ENCODE results near the gene TDG.
"Not testable (repeated sequence)": the region's sequence is repeated elsewhere in the genome, so short reads cannot be mapped to it uniquely, and the experiment has no call there.

The TDG gene

DNA sequence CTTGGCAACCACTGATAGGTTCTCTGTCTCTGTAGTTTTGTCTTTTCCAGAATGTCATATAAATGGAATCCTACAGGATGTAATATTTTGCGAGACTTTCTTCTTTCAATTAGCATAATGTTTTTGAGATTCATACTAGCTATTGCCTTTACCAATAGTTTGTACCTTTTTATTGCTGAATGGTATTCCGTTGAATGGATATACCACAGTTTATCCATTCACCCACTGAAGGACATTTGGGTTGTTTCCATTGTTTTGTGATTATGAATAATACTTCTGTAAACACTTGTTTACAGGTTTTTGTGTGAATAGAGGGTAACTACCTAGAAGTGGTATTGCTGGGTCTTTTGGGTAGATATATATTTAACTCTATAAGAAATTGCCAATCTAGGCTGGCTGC lies 58.0 kb downstream of the TDG start:
- no peak for DNase-seq

DNA sequence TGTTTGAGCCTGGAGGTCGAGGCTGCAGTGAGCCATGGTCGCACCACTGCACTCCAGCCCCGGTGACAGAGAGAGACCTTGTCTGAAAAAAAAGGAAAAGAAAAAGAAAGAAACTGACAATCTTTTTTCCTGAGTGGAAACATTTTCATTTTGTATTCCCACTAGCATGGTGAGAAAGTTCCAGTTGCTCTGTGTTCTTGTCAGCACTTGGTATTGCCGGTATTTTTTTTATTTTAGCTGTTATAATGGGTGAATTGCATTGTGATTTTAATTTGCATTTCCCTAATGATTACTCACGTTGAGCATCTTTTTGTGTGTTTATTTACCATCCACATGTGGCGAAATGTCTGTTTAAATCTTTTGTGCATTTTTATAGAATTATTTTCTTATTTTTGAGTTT lies 58.7 kb downstream of the TDG start:
- no peak for DNase-seq

DNA sequence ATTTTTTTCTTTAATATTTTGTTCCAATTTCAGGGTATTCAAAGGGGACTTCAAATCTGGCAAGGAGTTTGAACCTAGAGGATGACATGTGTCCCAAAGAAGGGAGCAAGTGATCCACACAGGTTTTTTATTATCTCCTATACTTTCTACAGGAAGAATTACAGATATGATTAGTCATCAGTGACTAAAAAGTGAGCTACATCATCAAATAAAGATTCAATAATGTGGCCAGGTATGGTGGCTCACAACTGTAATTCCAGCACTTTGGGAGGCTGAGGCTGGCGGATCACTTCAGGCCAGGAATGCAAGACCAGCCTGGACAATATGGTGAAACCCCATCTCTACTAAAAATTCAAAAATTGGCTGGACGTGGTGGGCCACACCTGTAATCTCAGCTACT lies 60.1 kb downstream of the TDG start:
- no peak for DNase-seq

GRCh38 chr12:104026841-104027599 lies 61.3 kb downstream of the TDG start:
- DNase-seq, result no peak

- not testable (repeated sequence) for DNase-seq
Measured at GRCh38 chr12:104030596-104030995, 64.9 kb downstream of the TDG start.

- not testable (repeated sequence) for DNase-seq
Measured at GRCh38 chr12:104036143-104036542, 70.5 kb downstream of the TDG start.

Measured in islet precursor cell (in vitro differentiated cells).